PC-9 (cell line): ENCODE measurements around the gene ECM2. TPM values are rescaled to one million over a fixed set of nuclear protein-coding genes. Genes with fewer than 3 reads are reported as not detected.

Experiments used
- BruUV-seq: library from RNA; stranded (reverse); fragments of 400-500 nt; replicated peaks from 2 replicates; lab custom pipeline; 2021; lab: Mats Ljungman, UMichigan
- CTCF ChIA-PET: fragments of 300-600 bp; sonication (Branson Sonifier 250); formaldehyde crosslinking; loops from one replicate; lab custom pipeline; 2022; ENCODE audit warnings: antibody characterized with exemption; lab: Charles Lee
- POLR2A ChIA-PET: fragments of 300-600 bp; sonication (Branson Sonifier 250); formaldehyde crosslinking; loops from one replicate; lab custom pipeline; 2022; ENCODE audit warnings: antibody characterized with exemption; ENCODE audit not compliant: unreplicated experiment; lab: Charles Lee
- DNase-seq, 2 experiments: peaks; one replicate each; pipeline versions ENCODE4 v3.0.0 to v3.0.0-alpha.2; 2015 to 2022; ENCODE audit warnings: mixed read lengths in 1 of 2
- H2AFZ ChIP-seq: fragments of 200-600 bp; sonication (generic); 2 replicates; pipeline ENCODE4 v1.8.1; 2017; ENCODE audit warnings: antibody characterized with exemption
- H3F3A ChIP-seq: fragments of 200-600 bp; sonication (generic); 2 replicates; pipeline ENCODE4 v1.8.1; 2017; ENCODE audit warnings: antibody characterized with exemption, mild to moderate bottlenecking, low read depth; ENCODE audit not compliant: insufficient read depth
- H3K27ac ChIP-seq: fragments of 200-600 bp; sonication (generic); 2 replicates; pipeline ENCODE4 v1.6.1; 2016; ENCODE audit warnings: mixed run types
- H3K27me3 ChIP-seq: fragments of 200-600 bp; sonication (generic); 2 replicates; pipeline ENCODE4 v1.6.1; 2016; ENCODE audit warnings: low read depth, mixed run types; ENCODE audit not compliant: insufficient read depth
- H3K36me3 ChIP-seq: fragments of 200-600 bp; sonication (generic); 2 replicates; pipeline ENCODE4 v1.6.1; 2016; ENCODE audit warnings: low read depth, mixed run types
- H3K4me1 ChIP-seq: fragments of 200-600 bp; sonication (generic); replicated peaks from 2 replicates; pipeline ENCODE4 v1.6.1; 2016; ENCODE audit warnings: mixed run types; ENCODE audit not compliant: insufficient read depth
- H3K4me2 ChIP-seq: fragments of 200-600 bp; sonication (generic); 2 replicates; pipeline ENCODE4 v1.6.1; 2017; ENCODE audit warnings: mixed run types
- H3K4me3 ChIP-seq: fragments of 200-600 bp; sonication (generic); 2 replicates; pipeline ENCODE4 v1.6.1; 2016; ENCODE audit warnings: mixed run types
- H3K79me2 ChIP-seq: fragments of 200-600 bp; sonication (generic); 2 replicates; pipeline ENCODE4 v1.6.1; 2017; ENCODE audit warnings: low read depth, mixed run types
- H3K9me2 ChIP-seq: fragments of 200-600 bp; sonication (generic); 2 replicates; pipeline ENCODE4 v1.8.1; 2017; ENCODE audit warnings: mild to moderate bottlenecking; ENCODE audit not compliant: insufficient read depth
- H3K9me3 ChIP-seq: fragments of 200-600 bp; sonication (generic); 2 replicates; pipeline ENCODE4 v1.8.1; 2016; ENCODE audit warnings: low read depth; ENCODE audit not compliant: insufficient read depth
- H4K20me1 ChIP-seq: fragments of 200-600 bp; sonication (generic); 2 replicates; pipeline ENCODE4 v1.8.1; 2017; ENCODE audit not compliant: insufficient read depth
- CTCF ChIP-seq: fragments of 200-600 bp; sonication (generic); conservative IDR thresholded peaks from 2 replicates; pipeline ENCODE4 v1.6.1; 2017; ENCODE audit warnings: mixed run types, antibody characterized with exemption, mild to moderate bottlenecking, moderate library complexity
- EZH2 ChIP-seq: fragments of 200-600 bp; sonication (generic); IDR thresholded peaks from 2 replicates; pipeline ENCODE4 v1.8.0; 2017; ENCODE audit warnings: antibody characterized with exemption, low read depth
- intact Hi-C: fragments of 100-400 bp; cut with micrococcal nuclease; formaldehyde crosslinking; loops from one replicate; pipeline ENCODE4 v1.10.0; 2022; ENCODE audit not compliant: unreplicated experiment
- total RNA-seq: library from RNA; stranded (reverse); gene quantifications from 2 replicates; pipeline ENCODE4 v1.2.3, GENCODE V29; 2021

ECM2 gene
- total RNA-seq, 1 experiment from 2014 or later = 3.1 TPM

- no TSS peak for BruUV-seq
- Histone ChIP-seq H3K27ac (no peak overlapping the region), H3K4me3 (no peak overlapping the region), H3K9me3 (no peaks in the 10 kb centered on the region), H3K9me2 (no peaks in the 10 kb centered on the region), H3F3A (no peaks in the 10 kb centered on the region), H3K4me1 (no peaks in the 10 kb centered on the region), H3K79me2 (no peaks in the 10 kb centered on the region), H3K4me2 (no peak overlapping the region), H2AFZ (no peak overlapping the region), H3K36me3 (no peaks in the 10 kb centered on the region), H3K27me3 (no peaks in the 10 kb centered on the region), H4K20me1 (no peaks in the 10 kb centered on the region)
- POLR2A ChIA-PET = no interaction called here
- DNase-seq = no peak
- TF ChIP-seq EZH2 = no peak
- intact Hi-C loops = no loop called here
- CTCF ChIA-PET = no interaction called here
Measured at GRCh38 chr9:92467041-92467440, 68.7 kb downstream of the ECM2 start.

GRCh38 chr9:92463984-92464383 is 71.8 kb downstream of the ECM2 start:
- no TSS peak for BruUV-seq

GRCh38 chr9:92463387-92463786 is 72.4 kb downstream of the ECM2 start:
- no peak overlapping the region for H3K27ac ChIP-seq
- no peak for DNase-seq
- no peaks in the 10 kb centered on the region for H3K4me1 ChIP-seq
- intact Hi-C loops = no loop called here
- H3K27me3 ChIP-seq = no peaks in the 10 kb centered on the region
- ChIA-PET CTCF (interaction anchor here (0.5 kb wide), 1 partner anchor 39 kb away, joined by 6 read pairs; no protein-coding TSS in a partner anchor), POLR2A (no interaction called here)
- no TSS peak for BruUV-seq
- H3K4me3 ChIP-seq = no peak overlapping the region
- no peak overlapping the region for H3K4me2 ChIP-seq
- no peaks in the 10 kb centered on the region for H3K36me3 ChIP-seq
- H3F3A ChIP-seq = no peaks in the 10 kb centered on the region
- TF ChIP-seq CTCF (no peak), EZH2 (no peak)
- H3K9me3 ChIP-seq = no peaks in the 10 kb centered on the region
- no peak overlapping the region for H2AFZ ChIP-seq
- no peaks in the 10 kb centered on the region for H3K9me2 ChIP-seq
- H3K79me2 ChIP-seq = no peaks in the 10 kb centered on the region
- H4K20me1 ChIP-seq = no peaks in the 10 kb centered on the region

More at GRCh38 chr9:92463984-92464383, 71.8 kb downstream of the ECM2 start:
- Histone ChIP-seq H3K4me2 (no peak overlapping the region), H3K9me3 (no peaks in the 10 kb centered on the region), H3K4me3 (no peak overlapping the region), H3K79me2 (no peaks in the 10 kb centered on the region), H4K20me1 (no peaks in the 10 kb centered on the region), H3K27ac (no peak overlapping the region), H2AFZ (no peak overlapping the region), H3K27me3 (no peaks in the 10 kb centered on the region), H3K9me2 (no peaks in the 10 kb centered on the region), H3F3A (no peaks in the 10 kb centered on the region), H3K4me1 (no peaks in the 10 kb centered on the region), H3K36me3 (no peaks in the 10 kb centered on the region)
- TF ChIP-seq EZH2 = no peak
- TF ChIP-seq CTCF = no peak
- CTCF ChIA-PET = interaction anchor here (0.5 kb wide), 1 partner anchor 38 kb away, joined by 6 read pairs; no protein-coding TSS in a partner anchor
- DNase-seq = no peak
- intact Hi-C loops = no loop called here
- POLR2A ChIA-PET = no interaction called here

- no peak for TF ChIP-seq CTCF
- no peak for TF ChIP-seq EZH2
- POLR2A ChIA-PET = no interaction called here
- H3F3A ChIP-seq = no peaks in the 10 kb centered on the region
- CTCF ChIA-PET = no interaction called here
- H4K20me1 ChIP-seq = no peaks in the 10 kb centered on the region
- H3K4me2 ChIP-seq = no peak overlapping the region
- H3K79me2 ChIP-seq = no peaks in the 10 kb centered on the region
- DNase-seq = no peak
- H2AFZ ChIP-seq = no peak overlapping the region
- H3K9me2 ChIP-seq = no peaks in the 10 kb centered on the region
- intact Hi-C loops = no loop called here
- H3K27me3 ChIP-seq = no peaks in the 10 kb centered on the region
- H3K9me3 ChIP-seq = no peaks in the 10 kb centered on the region
- BruUV-seq = no TSS peak
- H3K4me3 ChIP-seq = no peak overlapping the region
- no peaks in the 10 kb centered on the region for H3K36me3 ChIP-seq
- no peak overlapping the region for H3K27ac ChIP-seq
- H3K4me1 ChIP-seq = no peaks in the 10 kb centered on the region
Measured at GRCh38 chr9:92457576-92457975, 78.2 kb downstream of the ECM2 start.
